GM23248 (cell line): ENCODE results near the gene CCDC39. TPM values are rescaled to one million over a fixed set of nuclear protein-coding genes. Genes with fewer than 3 reads are reported as not detected.
"Not testable (repeated sequence)": the region's sequence is repeated elsewhere in the genome, so short reads cannot be mapped to it uniquely, and the experiment has no call there.

ENCODE experiments used
- DNase-seq: peaks from one replicate; pipeline ENCODE4 v3.0.0-alpha.2; 2015
- H2AFZ ChIP-seq: fragments of 200-600 bp; sonication (generic); 2 replicates; pipeline ENCODE4 v1.6.1; 2016; ENCODE audit warnings: antibody characterized with exemption
- H3F3A ChIP-seq: fragments of 200-600 bp; sonication (generic); 2 replicates; pipeline ENCODE4 v1.6.1; 2016; ENCODE audit warnings: mild to moderate bottlenecking, antibody characterized with exemption, mixed run types; ENCODE audit not compliant: insufficient read depth
- H3K27ac ChIP-seq: fragments of 200-600 bp; sonication (generic); 2 replicates; pipeline ENCODE4 v1.5.1; 2016; ENCODE audit warnings: mild to moderate bottlenecking
- H3K27me3 ChIP-seq: fragments of 200-600 bp; sonication (generic); replicated peaks from 2 replicates; pipeline ENCODE4 v1.6.1; 2016; ENCODE audit warnings: mild to moderate bottlenecking; ENCODE audit not compliant: insufficient read depth
- H3K36me3 ChIP-seq: fragments of 200-600 bp; sonication (generic); 2 replicates; pipeline ENCODE4 v1.6.1; 2016; ENCODE audit warnings: low read depth, mild to moderate bottlenecking
- H3K4me1 ChIP-seq: fragments of 200-600 bp; sonication (generic); 2 replicates; pipeline ENCODE4 v1.6.1; 2016; ENCODE audit warnings: mild to moderate bottlenecking; ENCODE audit not compliant: insufficient read depth
- H3K4me2 ChIP-seq: fragments of 200-600 bp; sonication (generic); one replicate; pipeline ENCODE4 v1.6.1; 2016; ENCODE audit warnings: mild to moderate bottlenecking; ENCODE audit not compliant: unreplicated experiment
- H3K4me3 ChIP-seq: fragments of 200-600 bp; sonication (generic); 2 replicates; pipeline ENCODE4 v1.5.1; 2016; ENCODE audit warnings: mild to moderate bottlenecking
- H3K79me2 ChIP-seq: fragments of 200-600 bp; sonication (generic); 2 replicates; pipeline ENCODE4 v1.6.1; 2016; ENCODE audit warnings: mild to moderate bottlenecking; ENCODE audit not compliant: insufficient read depth
- H3K9ac ChIP-seq: fragments of 200-600 bp; sonication (generic); 2 replicates; pipeline ENCODE4 v1.6.1; 2016; ENCODE audit warnings: mild to moderate bottlenecking
- H3K9me2 ChIP-seq: fragments of 200-600 bp; sonication (generic); 2 replicates; pipeline ENCODE4 v1.6.1; 2016; ENCODE audit warnings: mixed run types, mild to moderate bottlenecking, moderate library complexity; ENCODE audit not compliant: insufficient read depth
- H3K9me3 ChIP-seq: fragments of 200-600 bp; sonication (generic); one replicate; pipeline ENCODE4 v1.6.1; 2017; ENCODE audit warnings: low read depth
- H4K20me1 ChIP-seq: fragments of 200-600 bp; sonication (generic); 2 replicates; pipeline ENCODE4 v1.6.0; 2016; ENCODE audit not compliant: insufficient read depth
- EZH2 ChIP-seq: fragments of 200-600 bp; sonication (generic); IDR thresholded peaks from 2 replicates; pipeline ENCODE4 v1.6.1; 2018; ENCODE audit warnings: antibody characterized with exemption, mild to moderate bottlenecking; ENCODE audit not compliant: insufficient read depth, poor library complexity, severe bottlenecking
- EZH2phosphoT487 ChIP-seq: fragments of 200-600 bp; sonication (generic); IDR thresholded peaks from 2 replicates; pipeline ENCODE4 v1.6.1; 2018; ENCODE audit warnings: antibody characterized with exemption, moderate library complexity, mild to moderate bottlenecking, low read depth; ENCODE audit not compliant: insufficient read depth
- WGBS, 2 experiments: methylation state at CpG; one replicate each; pipeline ENCODE4 v1.1.6; 2015 to 2017; ENCODE audit warnings: low lambda C conversion rate in 2 of 2, low coverage in 1 of 2; ENCODE audit errors: missing lambda C conversion rate in 2 of 2; 5-methylcytosine and 5-hydroxymethylcytosine counted together
- in situ Hi-C: fragments of 300-500 bp; cut with MboI; formaldehyde crosslinking; loops from 2 replicates; pipeline ENCODE4 v1.15.0; 2020
- polyA plus RNA-seq: library from polyadenylated mRNA; unstranded; fragments of >200 nt; fragmentation: Nextera tagmentation; extraction: Ambion mirVana; gene quantifications from 2 replicates; pipeline ENCODE4 v1.2.1, GENCODE V29; 2016
- total RNA-seq: library from RNA; depleted of rRNA; stranded (reverse); fragments of >200 nt; shearing (Covaris generic); gene quantifications from 2 replicates; pipeline ENCODE4 v1.2.3, GENCODE V29; 2014

Gene CCDC39
- total and polyA plus RNA-seq, 2 experiments from 2014 or later, result not detected

DNA sequence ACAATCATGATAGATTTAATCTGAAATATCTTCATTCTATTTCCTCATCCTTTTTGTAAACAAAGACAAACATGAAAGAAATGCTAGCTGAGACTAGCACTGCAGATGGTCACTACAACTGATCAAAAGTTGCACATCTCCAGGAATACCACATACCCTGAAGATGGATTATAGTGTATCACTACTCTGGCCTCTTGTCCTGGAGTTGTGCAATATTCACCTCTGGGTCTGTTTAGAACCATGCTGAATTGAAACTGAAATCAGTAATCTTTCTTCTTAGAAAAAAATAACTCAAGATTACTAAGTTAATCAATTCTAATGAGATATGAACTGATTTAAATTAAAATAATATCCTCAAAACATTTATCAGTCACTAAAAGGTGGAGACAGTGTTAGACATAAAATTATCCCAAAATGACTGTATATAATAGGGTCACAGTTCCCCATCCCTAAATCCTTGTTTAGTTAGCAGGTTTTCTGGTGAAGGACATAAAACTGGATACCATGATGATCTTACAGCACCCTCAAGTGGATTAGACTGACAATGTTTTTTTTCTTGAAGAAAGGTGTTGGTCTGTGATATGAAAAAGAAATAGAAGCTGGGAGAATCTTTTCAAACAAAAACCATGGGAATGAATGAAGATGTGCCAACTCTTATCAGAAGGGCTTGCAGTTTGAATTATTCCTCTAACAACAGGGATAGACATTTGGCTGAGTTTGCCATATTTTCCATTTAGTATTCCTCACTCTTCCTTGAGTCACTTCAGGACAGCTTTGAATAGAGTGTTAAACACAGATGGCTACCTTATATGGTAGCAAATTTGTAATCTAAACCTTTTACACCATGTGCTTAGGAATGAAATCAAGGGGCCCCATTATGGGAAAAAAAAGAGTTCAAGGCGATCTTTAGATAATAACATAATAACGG lies 84.4 kb downstream of the CCDC39 start:
- H3K79me2 ChIP-seq, result no peaks in the 10 kb centered on the region
- no peaks in the 10 kb centered on the region for H3K27me3 ChIP-seq
- H2AFZ ChIP-seq, result peak overlapping the region; percentile 30; the same call in 1 of the 2 replicates
- H3F3A ChIP-seq, result no peaks in the 10 kb centered on the region
- H3K36me3 ChIP-seq, result no peaks in the 10 kb centered on the region
- H4K20me1 ChIP-seq, result no peaks in the 10 kb centered on the region
- H3K27ac ChIP-seq, result no peak overlapping the region
- DNase-seq, result peak; percentile 59
- H3K4me3 ChIP-seq, result no peak overlapping the region
- no peaks in the 10 kb centered on the region for H3K4me1 ChIP-seq
- TF ChIP-seq EZH2 (no peak), EZH2phosphoT487 (no peak)
- no peak overlapping the region for H3K9ac ChIP-seq
- no peaks in the 10 kb centered on the region for H3K9me3 ChIP-seq
- in situ Hi-C loops, result loop anchor here (10.0 kb wide), 1 partner anchor 670 kb away; no protein-coding TSS in a partner anchor
- no peaks in the 10 kb centered on the region for H3K9me2 ChIP-seq
- no peak overlapping the region for H3K4me2 ChIP-seq
- 55 to 68% methylated on average over 2 of the region's 2 CpGs for WGBS, 2 experiments

DNA sequence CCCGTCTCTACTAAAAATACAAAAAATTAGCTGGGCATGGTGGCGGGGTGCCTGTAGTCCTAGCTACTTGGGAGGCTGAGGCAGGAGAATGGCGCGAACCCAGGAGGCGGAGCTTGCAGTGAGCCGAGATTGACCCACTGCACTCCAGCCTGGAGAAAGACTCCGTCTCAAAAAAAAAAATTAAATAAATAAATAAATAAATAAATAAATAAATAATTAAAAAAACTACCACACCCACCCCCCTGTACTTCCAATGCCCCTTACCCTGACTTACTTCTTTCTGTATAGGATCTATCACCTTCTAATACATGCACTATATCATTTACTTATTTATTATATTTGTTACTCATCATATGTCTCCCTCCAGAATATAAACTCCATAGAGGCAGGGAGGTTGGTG lies 85.7 kb downstream of the CCDC39 start:
- WGBS, 2 experiments, result 86 to 93% methylated on average over 7 of the region's 7 CpGs
- H2AFZ ChIP-seq, result not testable (repeated sequence)
- in situ Hi-C loops, result loop anchor here (10.0 kb wide), 1 partner anchor 669 kb away; no protein-coding TSS in a partner anchor

DNA sequence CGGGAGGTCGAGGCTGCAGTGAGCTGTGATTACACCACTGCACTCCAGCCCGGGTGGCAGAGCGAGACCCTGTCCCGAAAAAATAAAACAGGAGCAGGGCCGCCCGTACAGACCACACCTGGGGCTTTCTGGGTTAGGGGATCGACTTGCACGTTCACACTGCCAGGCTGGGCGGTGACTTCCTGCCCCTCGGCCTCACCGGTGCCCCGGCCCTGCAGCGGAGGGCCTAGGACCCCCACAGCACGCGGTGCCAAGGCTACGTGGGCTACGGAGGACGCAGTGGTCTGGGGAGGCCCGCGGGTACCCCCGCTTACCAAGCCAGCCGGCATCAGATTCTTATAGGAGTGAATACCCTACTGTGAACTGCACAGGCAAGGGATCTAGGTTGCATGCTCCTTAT lies 88.9 kb downstream of the CCDC39 start:
- DNase-seq, result no peak

More for the DNA sequence above, 85.7 kb downstream of the CCDC39 start:
- not testable (repeated sequence) for H3K36me3 ChIP-seq, DNase-seq, H4K20me1 ChIP-seq, H3K27me3 ChIP-seq, H3K4me3 ChIP-seq, H3K27ac ChIP-seq, H3K9me2 ChIP-seq, H3K9ac ChIP-seq, H3K4me1 ChIP-seq, H3K9me3 ChIP-seq, H3K79me2 ChIP-seq, H3K4me2 ChIP-seq, H3F3A ChIP-seq

DNA sequence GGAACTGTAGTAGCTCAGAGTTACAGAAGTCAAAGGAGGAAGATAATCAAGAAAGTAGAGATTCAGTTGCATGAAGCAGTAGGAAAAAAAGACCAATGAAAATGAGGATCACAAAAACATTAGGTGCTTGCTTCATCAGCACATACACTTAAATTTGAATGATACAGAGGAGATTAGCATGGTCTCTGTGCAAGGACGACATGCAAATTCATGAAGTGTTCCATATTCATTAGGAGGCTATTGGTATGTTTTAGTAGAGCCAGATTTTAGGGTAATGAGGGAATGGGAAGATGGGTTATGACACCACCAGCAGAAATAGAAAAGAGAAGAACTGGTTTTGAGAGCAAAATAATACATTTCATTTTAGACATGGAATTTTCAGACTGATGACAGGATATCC lies 98.4 kb downstream of the CCDC39 start:
- Histone ChIP-seq H3K79me2 (no peaks in the 10 kb centered on the region), H3K9ac (no peak overlapping the region), H4K20me1 (no peaks in the 10 kb centered on the region), H3F3A (no peaks in the 10 kb centered on the region), H3K4me2 (no peak overlapping the region), H3K9me2 (no peaks in the 10 kb centered on the region), H3K27me3 (no peaks in the 10 kb centered on the region), H3K4me1 (no peaks in the 10 kb centered on the region), H3K9me3 (no peaks in the 10 kb centered on the region), H3K4me3 (no peak overlapping the region), H3K27ac (no peak overlapping the region), H3K36me3 (no peaks in the 10 kb centered on the region), H2AFZ (no peak overlapping the region)
- 10 to 14% methylated on average over 1 of the region's 1 CpG for WGBS, 2 experiments
- in situ Hi-C loops, result no loop called here
- no peak for TF ChIP-seq EZH2
- no peak for TF ChIP-seq EZH2phosphoT487
- no peak for DNase-seq

More for the DNA sequence above, 88.9 kb downstream of the CCDC39 start:
- in situ Hi-C loops, result loop anchor here (10.0 kb wide), 1 partner anchor 666 kb away; no protein-coding TSS in a partner anchor
- H3K9me3 ChIP-seq, result no peaks in the 10 kb centered on the region
- H3K9ac ChIP-seq, result no peak overlapping the region
- TF ChIP-seq EZH2, result no peak
- no peak for TF ChIP-seq EZH2phosphoT487
- H2AFZ ChIP-seq, result no peak overlapping the region
- no peaks in the 10 kb centered on the region for H3K9me2 ChIP-seq
- no peak overlapping the region for H3K4me2 ChIP-seq
- no peaks in the 10 kb centered on the region for H3K36me3 ChIP-seq
- H3K79me2 ChIP-seq, result no peaks in the 10 kb centered on the region
- H3K4me1 ChIP-seq, result no peaks in the 10 kb centered on the region
- no peak overlapping the region for H3K27ac ChIP-seq
- no peaks in the 10 kb centered on the region for H3K27me3 ChIP-seq
- H3F3A ChIP-seq, result no peaks in the 10 kb centered on the region
- WGBS, 2 experiments, result 75% methylated on average over 18 to 22 of the region's 23 CpGs
- H3K4me3 ChIP-seq, result no peak overlapping the region
- no peaks in the 10 kb centered on the region for H4K20me1 ChIP-seq
